ENCODE data around the gene TTC33.
A peak's percentile ranks its signal among the peaks of the same experiment; 100 is the strongest.

TTC33 gene

DNA sequence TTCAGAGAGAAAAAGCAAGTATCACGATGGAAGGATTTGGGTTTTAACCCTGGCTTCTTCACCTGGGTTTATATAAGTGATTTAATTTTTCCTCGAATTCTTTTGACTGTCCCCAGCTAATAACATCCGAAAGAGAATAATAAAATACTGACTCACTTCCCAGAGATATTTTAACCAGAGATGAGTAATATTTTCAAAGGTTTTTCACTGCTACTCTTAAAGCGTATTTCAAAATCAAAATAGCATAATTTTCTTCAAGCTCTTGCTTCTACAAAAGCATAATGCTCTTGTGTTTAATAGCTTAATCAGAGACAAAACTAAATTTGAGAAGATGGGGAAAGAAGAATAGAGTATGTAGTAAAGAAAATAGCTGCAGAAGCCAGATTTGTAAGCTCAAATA, 291.2 kb downstream of the TTC33 start:
- peak; percentile 13 for DNase-seq (ENCODE audit: low read depth)
- TF ChIP-seq, protein P1, sequence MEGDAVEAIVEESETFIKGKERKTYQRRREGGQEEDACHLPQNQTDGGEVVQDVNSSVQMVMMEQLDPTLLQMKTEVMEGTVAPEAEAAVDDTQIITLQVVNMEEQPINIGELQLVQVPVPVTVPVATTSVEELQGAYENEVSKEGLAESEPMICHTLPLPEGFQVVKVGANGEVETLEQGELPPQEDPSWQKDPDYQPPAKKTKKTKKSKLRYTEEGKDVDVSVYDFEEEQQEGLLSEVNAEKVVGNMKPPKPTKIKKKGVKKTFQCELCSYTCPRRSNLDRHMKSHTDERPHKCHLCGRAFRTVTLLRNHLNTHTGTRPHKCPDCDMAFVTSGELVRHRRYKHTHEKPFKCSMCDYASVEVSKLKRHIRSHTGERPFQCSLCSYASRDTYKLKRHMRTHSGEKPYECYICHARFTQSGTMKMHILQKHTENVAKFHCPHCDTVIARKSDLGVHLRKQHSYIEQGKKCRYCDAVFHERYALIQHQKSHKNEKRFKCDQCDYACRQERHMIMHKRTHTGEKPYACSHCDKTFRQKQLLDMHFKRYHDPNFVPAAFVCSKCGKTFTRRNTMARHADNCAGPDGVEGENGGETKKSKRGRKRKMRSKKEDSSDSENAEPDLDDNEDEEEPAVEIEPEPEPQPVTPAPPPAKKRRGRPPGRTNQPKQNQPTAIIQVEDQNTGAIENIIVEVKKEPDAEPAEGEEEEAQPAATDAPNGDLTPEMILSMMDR (IDR thresholded peaks at IDR 0.05; ENCODE audit: low read length, missing control alignments), result no peak
- H3K4me3 ChIP-seq (replicated peaks; ENCODE audit: low read depth, low read length), result no peak overlapping the region

All from fibroblast of pulmonary artery (primary cell).